HepG2 (cell line): ENCODE results near the gene PRR19. TPM values are rescaled to one million over a fixed set of nuclear protein-coding genes. Genes with fewer than 3 reads are reported as not detected.

ENCODE experiments used
- ARNT2 ChIP-seq: sonication (generic); formaldehyde crosslinking; IDR thresholded peaks from 2 replicates; pipeline ENCODE4 v1.8.0; 2022; ENCODE audit warnings: mild to moderate bottlenecking, low read depth, missing genetic modification reagents, moderate library complexity
- CAMTA2 ChIP-seq: sonication (generic); formaldehyde crosslinking; IDR thresholded peaks from 2 replicates; pipeline ENCODE4 v1.4.0; 2020; ENCODE audit warnings: mild to moderate bottlenecking, missing genetic modification reagents, borderline replicate concordance
- CEBPG ChIP-seq: IDR thresholded peaks from 2 replicates; pipeline ENCODE4 v1.6.1; 2016
- E2F5 ChIP-seq: sonication (generic); formaldehyde crosslinking; conservative IDR thresholded peaks from 2 replicates; pipeline ENCODE4 v1.4.0; 2020; ENCODE audit warnings: missing genetic modification reagents
- EHMT2 ChIP-seq: fragments of 200-600 bp; sonication (generic); IDR thresholded peaks from 2 replicates; pipeline ENCODE4 v1.7.0; 2017; ENCODE audit warnings: antibody characterized with exemption, low read depth, low read length, borderline replicate concordance
- FOSL2 ChIP-seq: sonication (generic); formaldehyde crosslinking; IDR thresholded peaks from 2 replicates; pipeline ENCODE4 v1.4.0; 2020; ENCODE audit warnings: missing genetic modification reagents
- FUBP1 ChIP-seq: sonication (generic); formaldehyde crosslinking; IDR thresholded peaks from 2 replicates; pipeline ENCODE4 v1.5.1; 2020; ENCODE audit warnings: missing genetic modification reagents, mild to moderate bottlenecking, borderline replicate concordance
- GTF2F1 ChIP-seq: fragments of 150-350 bp; IDR thresholded peaks from 2 replicates; pipeline ENCODE4 v1.6.1; 2014; ENCODE audit warnings: low read length
- HNF1B ChIP-seq: sonication (generic); formaldehyde crosslinking; IDR thresholded peaks from 2 replicates; pipeline ENCODE4 v1.5.1; 2020; ENCODE audit warnings: mild to moderate bottlenecking, moderate library complexity, missing genetic modification reagents
- IKZF4 ChIP-seq: sonication (generic); formaldehyde crosslinking; IDR thresholded peaks from 2 replicates; pipeline ENCODE4 v1.5.1; 2020; ENCODE audit warnings: borderline replicate concordance, mild to moderate bottlenecking, low read depth, missing genetic modification reagents; ENCODE audit errors: not compliant biosample characterization
- SOX6 ChIP-seq, 2 experiments: fragments of 450-650 bp in 1 of 2; sonication (generic) in 1 of 2; formaldehyde crosslinking in 1 of 2; IDR thresholded peaks; 2 replicates each; pipeline versions ENCODE4 v1.4.0 to v1.6.1; 2017 to 2020; ENCODE audit warnings: antibody characterized with exemption in 1 of 2, mild to moderate bottlenecking in 1 of 2, missing genetic modification reagents in 1 of 2
- SPEN ChIP-seq: sonication (generic); formaldehyde crosslinking; IDR thresholded peaks from 2 replicates; pipeline ENCODE4 v1.5.1; 2020; ENCODE audit warnings: low read depth, mild to moderate bottlenecking, missing genetic modification reagents
- TEF ChIP-seq: sonication (generic); formaldehyde crosslinking; IDR thresholded peaks from 2 replicates; pipeline ENCODE4 v1.5.0; 2020; ENCODE audit warnings: missing genetic modification reagents
- YY1 ChIP-seq: IDR thresholded peaks from 2 replicates; pipeline ENCODE4 v1.6.1; 2011; ENCODE audit warnings: low read length, low read depth, moderate library complexity, mild to moderate bottlenecking; ENCODE audit not compliant: insufficient read depth, insufficient replicate concordance
- ZBTB2 ChIP-seq: sonication (generic); formaldehyde crosslinking; IDR thresholded peaks from 2 replicates; pipeline ENCODE4 v1.8.0; 2022; ENCODE audit warnings: low read depth, missing genetic modification reagents
- ZNF264 ChIP-seq: sonication (generic); formaldehyde crosslinking; IDR thresholded peaks from 2 replicates; pipeline ENCODE4 v1.4.0; 2020; ENCODE audit warnings: missing genetic modification reagents
- ZNF331 ChIP-seq: sonication (generic); formaldehyde crosslinking; IDR thresholded peaks from 2 replicates; pipeline ENCODE4 v1.4.0; 2020; ENCODE audit warnings: missing genetic modification reagents
- ZNF674 ChIP-seq: sonication (generic); formaldehyde crosslinking; IDR thresholded peaks from 2 replicates; pipeline ENCODE4 v1.5.0; 2020; ENCODE audit warnings: low read depth, mild to moderate bottlenecking, missing genetic modification reagents
- ZNF761 ChIP-seq: sonication (generic); formaldehyde crosslinking; conservative IDR thresholded peaks from 2 replicates; pipeline ENCODE4 v1.4.0; 2020; ENCODE audit warnings: mild to moderate bottlenecking, missing genetic modification reagents
- ZNF768 ChIP-seq: sonication (generic); formaldehyde crosslinking; IDR thresholded peaks from 2 replicates; pipeline ENCODE4 v1.4.0; 2020; ENCODE audit warnings: missing genetic modification reagents
- ZNF776 ChIP-seq: sonication (generic); formaldehyde crosslinking; IDR thresholded peaks from 2 replicates; pipeline ENCODE4 v1.4.0; 2020; ENCODE audit warnings: mild to moderate bottlenecking, missing genetic modification reagents
- polyA plus RNA-seq, 8 experiments: library from polyadenylated mRNA; depleted of rRNA in 3 of 8; stranded (reverse) in 7 of 8; unstranded in 1 of 8; fragments of >200 nt; fragmentation: Illumina TruSeq in 4 of 8; extraction: Trizol in 4 of 8; gene quantifications; 2 replicates each; pipeline versions ENCODE4 v1.2.1 to v1.2.3, GENCODE V29; 2011 to 2016; ENCODE audit warnings: low read depth in 4 of 8, missing spikeins in 1 of 8, mixed read lengths in 1 of 8; ENCODE audit not compliant: insufficient read depth in 1 of 8
- total RNA-seq, 5 experiments: library from RNA; depleted of rRNA; stranded (reverse); fragments of >200 nt; fragmentation: Illumina TruSeq; extraction: Trizol; gene quantifications; 2 replicates each; pipeline ENCODE4 v1.2.3, GENCODE V29; 2016; ENCODE audit warnings: low read depth in 1 of 5

The PRR19 gene
- total and polyA plus RNA-seq, 2 of the 13 experiments (the other 11 are each of a cell fraction or from before 2014, with no cell fraction given) = 0.21 to 0.33 TPM

- peak; percentile 72; the same call in 1 of the 2 replicates for TF ChIP-seq ZNF776 (CRISPR knock-in tag)
- no peak for TF ChIP-seq ZNF674 (CRISPR knock-in tag)
- TF ChIP-seq FOSL2 = peak; percentile 21
- TF ChIP-seq ZNF768 = peak; percentile 31; the same call in 1 of the 2 replicates
- no peak for TF ChIP-seq GTF2F1
- peak; percentile 89 for TF ChIP-seq E2F5 (CRISPR knock-in tag)
- TF ChIP-seq HNF1B (CRISPR knock-in tag) = no peak
- TF ChIP-seq IKZF4 (CRISPR knock-in tag) = no peak
- no peak for TF ChIP-seq TEF (CRISPR knock-in tag)
- peak; percentile 50; the same call in 1 of the 2 replicates for TF ChIP-seq ZNF331 (CRISPR knock-in tag)
- TF ChIP-seq ZBTB2 = 0 out of 2 replicates have a peak, but pooled peaks have one; percentile 8
- TF ChIP-seq ZNF761 (CRISPR knock-in tag) = no peak
- TF ChIP-seq ARNT2 = peak; percentile 82; the same call in 1 of the 2 replicates
- TF ChIP-seq SOX6 (IDR thresholded peaks at IDR 0.05) = no peak
- peak; percentile 40; the same call in 1 of the 2 replicates for TF ChIP-seq SOX6 (CRISPR knock-in tag; IDR thresholded peaks at IDR 0.05)
- TF ChIP-seq CEBPG (CRISPR knock-in tag) = no peak
- peak; percentile 91; the same call in 1 of the 2 replicates for TF ChIP-seq CAMTA2 (CRISPR knock-in tag)
- TF ChIP-seq EHMT2 = no peak
- peak; percentile 40 for TF ChIP-seq YY1
- no peak for TF ChIP-seq FUBP1
- 0 out of 2 replicates have a peak, but pooled peaks have one; percentile 29 for TF ChIP-seq ZNF264 (CRISPR knock-in tag)
- TF ChIP-seq SPEN (CRISPR knock-in tag) = peak; percentile 19; the same call in 1 of the 2 replicates
Measured at GRCh38 chr19:42279902-42280814, 21.8 kb upstream of the PRR19 start (continued).
